ENCODE measurements around the gene KIRREL3. TPM values are rescaled to one million over a fixed set of nuclear protein-coding genes. Genes with fewer than 3 reads are reported as not detected.

KIRREL3 gene
- total RNA-seq, 1 donor from 2014 or later: not detected

GRCh38 chr11:126704096-126704495 lies 296.5 kb downstream of the KIRREL3 start:
- no peaks in the 10 kb centered on the region for H3K4me1 ChIP-seq
- no peaks in the 10 kb centered on the region for H3K36me3 ChIP-seq
- TF ChIP-seq CTCF (IDR thresholded peaks at IDR 0.05): no peak
- no peak overlapping the region for H3K4me3 ChIP-seq
- no peak for ATAC-seq
- H3K27ac ChIP-seq: no peak overlapping the region
- intact Hi-C loops (cut with DNase I): no loop called here
- H3K27me3 ChIP-seq: no peaks in the 10 kb centered on the region
- no peaks in the 10 kb centered on the region for H3K9me3 ChIP-seq
- no peak for DNase-seq

GRCh38 chr11:126703662-126704061 lies 296.9 kb downstream of the KIRREL3 start:
- TF ChIP-seq CTCF (IDR thresholded peaks at IDR 0.05): no peak
- intact Hi-C loops (cut with DNase I): no loop called here
- Histone ChIP-seq H3K9me3 (no peaks in the 10 kb centered on the region), H3K4me3 (no peak overlapping the region), H3K27me3 (no peaks in the 10 kb centered on the region), H3K27ac (no peak overlapping the region), H3K4me1 (no peaks in the 10 kb centered on the region), H3K36me3 (no peaks in the 10 kb centered on the region)
- ATAC-seq: no peak
- no peak for DNase-seq

- Histone ChIP-seq H3K4me3 (no peak overlapping the region), H3K27me3 (no peaks in the 10 kb centered on the region), H3K27ac (no peak overlapping the region), H3K4me1 (no peaks in the 10 kb centered on the region), H3K9me3 (no peaks in the 10 kb centered on the region), H3K36me3 (no peaks in the 10 kb centered on the region)
- DNase-seq: no peak
- no peak for TF ChIP-seq CTCF (IDR thresholded peaks at IDR 0.05)
- no peak for ATAC-seq
- intact Hi-C loops (cut with DNase I): no loop called here
These were observed 297.6 kb downstream of the KIRREL3 start for GRCh38 chr11:126702987-126703386.

- H3K9me3 ChIP-seq: no peaks in the 10 kb centered on the region
- H3K27me3 ChIP-seq: no peaks in the 10 kb centered on the region
- intact Hi-C loops (cut with DNase I): no loop called here
- H3K4me1 ChIP-seq: no peaks in the 10 kb centered on the region
- H3K36me3 ChIP-seq: no peaks in the 10 kb centered on the region
- no peak for DNase-seq
- no peak overlapping the region for H3K27ac ChIP-seq
- ATAC-seq: no peak
- no peak for TF ChIP-seq CTCF (IDR thresholded peaks at IDR 0.05)
- H3K4me3 ChIP-seq: no peak overlapping the region
These were observed 298.3 kb downstream of the KIRREL3 start for GRCh38 chr11:126702165-126702720.

GRCh38 chr11:126701520-126701897 lies 299.1 kb downstream of the KIRREL3 start:
- TF ChIP-seq CTCF (IDR thresholded peaks at IDR 0.05): no peak
- no peaks in the 10 kb centered on the region for H3K36me3 ChIP-seq
- H3K27me3 ChIP-seq: no peaks in the 10 kb centered on the region

More at GRCh38 chr11:126701520-126701897, 299.1 kb downstream of the KIRREL3 start:
- Histone ChIP-seq H3K4me1 (no peaks in the 10 kb centered on the region), H3K9me3 (no peaks in the 10 kb centered on the region), H3K4me3 (no peak overlapping the region), H3K27ac (no peak overlapping the region)
- intact Hi-C loops (cut with DNase I): no loop called here
- DNase-seq (no peak), ATAC-seq (no peak)
